OCI-LY1 (cell line): ENCODE measurements around the gene HDLBP.

Experiments used
- EZH2 ChIP-seq: fragments of 200-600 bp; sonication (generic), shearing (Covaris generic); IDR thresholded peaks from 2 replicates; pipeline ENCODE4 v1.8.0; 2017; ENCODE audit warnings: borderline replicate concordance, mixed run types, mild to moderate bottlenecking, antibody characterized with exemption, low read length, moderate library complexity, mixed read lengths
- TF ChIP-seq, protein P1 (sequence below): fragments of 200-600 bp; sonication (generic), shearing (Covaris generic); IDR thresholded peaks from 2 replicates; pipeline ENCODE4 v1.5.1; 2017; ENCODE audit warnings: mild to moderate bottlenecking, antibody characterized with exemption, low read length, moderate library complexity, mixed read lengths

DNA sequence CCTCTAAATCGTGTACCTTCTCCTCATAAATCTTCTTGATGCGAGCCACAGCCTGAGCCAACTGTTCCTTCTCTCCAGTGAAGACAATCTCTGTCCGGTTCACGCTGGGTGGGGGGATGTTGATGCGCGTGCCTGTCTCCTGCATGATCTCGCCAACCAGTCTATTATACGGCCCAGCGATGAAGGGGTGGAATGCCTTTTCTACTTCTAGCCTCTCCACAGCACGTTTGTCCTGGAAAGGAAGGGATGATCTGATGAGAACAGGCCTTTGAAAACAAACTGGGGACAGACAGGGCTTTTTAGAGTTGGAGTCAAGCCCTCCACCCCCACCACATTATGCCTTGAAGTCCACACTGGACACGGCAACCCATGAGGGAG lies 59.3 kb downstream of the HDLBP start:
- TF ChIP-seq, protein P1, sequence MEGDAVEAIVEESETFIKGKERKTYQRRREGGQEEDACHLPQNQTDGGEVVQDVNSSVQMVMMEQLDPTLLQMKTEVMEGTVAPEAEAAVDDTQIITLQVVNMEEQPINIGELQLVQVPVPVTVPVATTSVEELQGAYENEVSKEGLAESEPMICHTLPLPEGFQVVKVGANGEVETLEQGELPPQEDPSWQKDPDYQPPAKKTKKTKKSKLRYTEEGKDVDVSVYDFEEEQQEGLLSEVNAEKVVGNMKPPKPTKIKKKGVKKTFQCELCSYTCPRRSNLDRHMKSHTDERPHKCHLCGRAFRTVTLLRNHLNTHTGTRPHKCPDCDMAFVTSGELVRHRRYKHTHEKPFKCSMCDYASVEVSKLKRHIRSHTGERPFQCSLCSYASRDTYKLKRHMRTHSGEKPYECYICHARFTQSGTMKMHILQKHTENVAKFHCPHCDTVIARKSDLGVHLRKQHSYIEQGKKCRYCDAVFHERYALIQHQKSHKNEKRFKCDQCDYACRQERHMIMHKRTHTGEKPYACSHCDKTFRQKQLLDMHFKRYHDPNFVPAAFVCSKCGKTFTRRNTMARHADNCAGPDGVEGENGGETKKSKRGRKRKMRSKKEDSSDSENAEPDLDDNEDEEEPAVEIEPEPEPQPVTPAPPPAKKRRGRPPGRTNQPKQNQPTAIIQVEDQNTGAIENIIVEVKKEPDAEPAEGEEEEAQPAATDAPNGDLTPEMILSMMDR: no peak
- no peak for TF ChIP-seq EZH2
